Spinal cord (tissue), 10 donors: ENCODE results near the gene PDCD6IP. TPM values are rescaled to one million over a fixed set of nuclear protein-coding genes. Genes with fewer than 3 reads are reported as not detected.

Experiments
- DNase-seq, 6 donors: peaks; one replicate each; pipeline versions ENCODE4 v3.0.0 to v3.0.0-alpha.2; 2013 to 2015; ENCODE audit warnings: low spot score in 6 of 6, low read depth in 4 of 6
- H3K27ac ChIP-seq: one replicate; pipeline ENCODE4 v1.5.1; 2013; ENCODE audit warnings: low read depth, low read length, control low read depth
- H3K27me3 ChIP-seq: one replicate; pipeline ENCODE4 v1.6.1; 2013; ENCODE audit warnings: low read length; ENCODE audit not compliant: control insufficient read depth, insufficient read depth
- H3K36me3 ChIP-seq: one replicate; pipeline ENCODE4 v1.6.1; 2013; ENCODE audit warnings: low read length; ENCODE audit not compliant: control insufficient read depth, insufficient read depth
- H3K4me1 ChIP-seq: one replicate; pipeline ENCODE4 v1.6.1; 2013; ENCODE audit warnings: low read length; ENCODE audit not compliant: control insufficient read depth, insufficient read depth
- H3K4me3 ChIP-seq: one replicate; pipeline ENCODE4 v1.5.1; 2013; ENCODE audit warnings: low read depth, low read length, control low read depth
- H3K9me3 ChIP-seq: one replicate; pipeline ENCODE4 v1.6.1; 2013; ENCODE audit warnings: low read length; ENCODE audit not compliant: control insufficient read depth, insufficient read depth
- WGBS: methylation state at CpG from one replicate; pipeline ENCODE4 v1.1.5; 2013; ENCODE audit warnings: missing lambda C conversion rate; ENCODE audit not compliant: insufficient coverage; 5-methylcytosine and 5-hydroxymethylcytosine counted together
- polyA plus RNA-seq, 2 donors: library from polyadenylated mRNA; unstranded; fragments of 120-200 nt; gene quantifications; one replicate each; pipeline ENCODE4 v1.2.1, GENCODE V29; 2013; ENCODE audit not compliant: insufficient read length in 2 of 2
- total RNA-seq, 2 donors: library from RNA; depleted of rRNA in 1 of 2; stranded (reverse); fragments of 120-200 nt in 1 of 2; fragments of >200 nt in 1 of 2; gene quantifications; one replicate each; pipeline versions ENCODE4 v1.2.3 to v1.2.4, GENCODE V29; 2013 to 2014
- donor health status: healthy.

The PDCD6IP gene
- total and polyA plus RNA-seq, 4 donors = 111 to 155 (median 144) TPM

DNA sequence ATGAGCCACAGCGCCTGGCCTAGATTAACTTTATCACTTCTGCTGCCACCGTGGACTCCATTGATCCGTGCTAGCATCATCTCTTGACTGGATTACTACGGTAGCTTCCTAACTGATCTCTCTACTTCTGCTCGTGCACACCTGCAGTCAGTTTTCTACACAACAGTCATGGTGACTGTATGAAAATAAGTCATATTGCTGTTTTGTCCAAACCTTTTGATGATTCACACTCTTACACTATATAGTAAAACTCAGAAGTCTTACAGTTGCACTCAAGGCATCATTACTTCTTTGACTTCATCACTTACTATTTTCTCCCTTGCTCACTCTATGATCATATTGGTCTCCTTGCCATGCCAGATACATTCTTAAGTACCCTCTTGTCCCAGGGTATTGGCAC, 10.1 kb downstream of the PDCD6IP start:
- H3K4me3 ChIP-seq = no peak overlapping the region
- H3K27me3 ChIP-seq = no peaks in the 10 kb centered on the region
- no peaks in the 10 kb centered on the region for H3K36me3 ChIP-seq
- H3K9me3 ChIP-seq = peaks cover 3% of the 10 kb centered on the region
- no peak for DNase-seq
- H3K27ac ChIP-seq = no peak overlapping the region
- H3K4me1 ChIP-seq = peaks cover 7% of the 10 kb centered on the region
- 100% methylated on average over 4 of the region's 5 CpGs for WGBS

DNA sequence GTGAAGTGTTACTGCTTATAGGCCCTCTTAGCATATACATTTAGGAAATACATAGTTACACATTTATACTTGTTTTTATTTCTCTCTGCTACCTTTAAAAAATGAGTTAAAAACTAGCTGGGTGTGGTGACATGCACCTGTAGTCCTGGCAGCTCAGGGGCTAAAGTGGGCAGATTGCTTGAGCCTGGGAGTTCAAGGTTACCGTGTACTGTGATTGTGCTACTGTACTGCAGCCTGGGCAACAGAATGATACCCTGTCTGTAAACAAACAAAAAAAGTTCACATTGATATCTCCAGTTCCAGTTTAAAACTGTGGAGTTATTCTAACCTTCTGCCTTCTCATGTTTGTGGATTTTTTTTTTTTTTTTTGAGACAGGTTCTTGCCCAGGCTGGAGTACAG, 12.1 kb downstream of the PDCD6IP start:
- no peaks in the 10 kb centered on the region for H3K9me3 ChIP-seq
- DNase-seq = no peak
- WGBS = 100% methylated on average over 1 of the region's 1 CpG
- H3K27me3 ChIP-seq = no peaks in the 10 kb centered on the region
- H3K4me3 ChIP-seq = no peak overlapping the region
- H3K4me1 ChIP-seq = peaks cover 7% of the 10 kb centered on the region
- no peak overlapping the region for H3K27ac ChIP-seq
- no peaks in the 10 kb centered on the region for H3K36me3 ChIP-seq

- peaks cover 13% of the 10 kb centered on the region for H3K36me3 ChIP-seq
- no CpG with 5 or more reads among the region's 4 CpGs for WGBS
- no peak overlapping the region for H3K4me3 ChIP-seq
Measured at GRCh38 chr3:33821989-33822388, 23.6 kb downstream of the PDCD6IP start.

DNA sequence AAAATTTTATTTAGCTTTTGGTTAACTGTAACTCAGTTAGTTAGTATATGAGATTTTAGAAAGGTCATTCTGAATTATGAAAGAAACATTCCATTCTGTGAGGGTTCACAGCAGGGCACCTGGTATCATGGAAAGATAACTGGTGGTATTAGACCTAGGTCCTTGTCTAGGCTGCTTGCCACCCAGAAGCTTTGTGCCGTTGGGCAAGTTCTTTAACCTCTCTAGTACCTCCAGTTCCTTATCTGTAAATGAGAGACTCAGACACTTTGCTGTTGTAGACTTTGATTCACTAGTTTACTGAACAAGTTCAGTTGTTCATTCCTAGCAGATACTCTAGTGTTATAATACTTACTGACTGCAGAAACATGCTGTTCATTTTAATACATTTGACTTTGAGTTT, 25.4 kb downstream of the PDCD6IP start:
- Histone ChIP-seq H3K36me3 (peaks cover 13% of the 10 kb centered on the region), H3K27me3 (no peaks in the 10 kb centered on the region), H3K27ac (no peak overlapping the region), H3K4me1 (no peaks in the 10 kb centered on the region), H3K9me3 (no peaks in the 10 kb centered on the region), H3K4me3 (no peak overlapping the region)
- DNase-seq = no peak
- 100% methylated on average over 1 of the region's 1 CpG for WGBS

More at GRCh38 chr3:33821989-33822388, 23.6 kb downstream of the PDCD6IP start:
- H3K9me3 ChIP-seq = no peaks in the 10 kb centered on the region
- no peak for DNase-seq
- no peak overlapping the region for H3K27ac ChIP-seq
- H3K27me3 ChIP-seq = no peaks in the 10 kb centered on the region
- no peaks in the 10 kb centered on the region for H3K4me1 ChIP-seq

DNA sequence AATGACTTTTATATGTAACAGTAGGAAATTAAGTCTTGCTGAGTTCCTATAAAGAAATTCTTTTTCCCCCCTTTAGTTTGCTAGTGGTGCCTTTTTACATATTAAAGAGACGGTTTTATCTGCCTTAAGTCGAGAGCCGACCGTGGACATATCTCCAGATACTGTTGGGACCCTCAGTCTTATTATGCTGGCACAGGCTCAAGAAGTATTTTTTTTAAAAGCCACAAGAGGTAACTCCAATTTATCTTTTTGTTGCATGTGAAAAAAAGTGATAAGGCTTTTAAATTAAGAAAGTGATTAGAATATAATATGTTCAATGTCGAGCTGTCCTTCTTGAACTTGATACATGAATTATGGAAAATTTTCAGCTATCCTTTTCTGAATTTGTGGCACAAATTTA, 26.7 kb downstream of the PDCD6IP start:
- Histone ChIP-seq H3K9me3 (no peaks in the 10 kb centered on the region), H3K27ac (no peak overlapping the region), H3K4me3 (no peak overlapping the region), H3K36me3 (peaks cover 10% of the 10 kb centered on the region), H3K27me3 (no peaks in the 10 kb centered on the region), H3K4me1 (no peaks in the 10 kb centered on the region)
- 100% methylated on average over 4 of the region's 5 CpGs for WGBS
- no peak for DNase-seq

DNA sequence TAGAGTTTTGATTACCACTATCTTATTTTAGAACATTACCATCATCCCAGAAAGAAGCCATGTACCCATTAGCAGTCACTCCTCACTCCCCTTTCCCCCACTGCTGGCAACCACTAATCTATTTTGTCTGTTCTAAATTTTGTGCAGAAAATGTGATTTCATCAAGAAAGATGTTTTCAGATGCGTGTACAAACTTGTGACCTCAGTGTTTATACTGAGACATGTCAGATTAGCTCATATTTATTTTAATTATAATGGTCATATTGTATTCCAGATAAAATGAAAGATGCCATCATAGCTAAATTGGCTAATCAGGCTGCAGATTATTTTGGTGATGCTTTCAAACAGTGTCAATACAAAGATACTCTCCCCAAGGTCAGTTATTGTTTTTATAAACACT, 27.8 kb downstream of the PDCD6IP start:
- H3K4me3 ChIP-seq = no peak overlapping the region
- no CpG with 5 or more reads among the region's 1 CpG for WGBS
- no peaks in the 10 kb centered on the region for H3K9me3 ChIP-seq
- no peaks in the 10 kb centered on the region for H3K27me3 ChIP-seq
- no peak for DNase-seq
- peaks cover 7% of the 10 kb centered on the region for H3K36me3 ChIP-seq
- no peaks in the 10 kb centered on the region for H3K4me1 ChIP-seq
- H3K27ac ChIP-seq = no peak overlapping the region

DNA sequence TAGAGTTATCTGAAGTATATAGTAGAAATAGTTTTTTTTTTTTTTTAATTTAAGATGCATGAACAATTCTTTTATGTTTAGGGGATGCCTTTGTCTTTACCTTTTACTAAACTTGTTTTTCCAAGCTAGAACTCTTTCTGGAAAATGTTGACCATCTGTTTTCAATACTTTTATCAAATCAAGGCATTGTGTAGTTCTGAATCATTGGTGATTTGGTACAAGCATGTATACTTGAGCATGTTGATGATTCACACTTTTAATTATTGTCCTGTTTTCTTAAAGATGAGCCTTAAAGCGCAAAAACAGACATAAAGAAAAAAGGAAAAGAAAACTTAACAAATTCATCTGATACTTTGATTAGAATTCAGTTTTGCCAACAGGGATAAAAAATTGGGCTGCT, 28.3 kb downstream of the PDCD6IP start:
- no CpG with 5 or more reads among the region's 1 CpG for WGBS
- H3K36me3 ChIP-seq = peaks cover 7% of the 10 kb centered on the region
- no peak overlapping the region for H3K27ac ChIP-seq
- H3K4me1 ChIP-seq = no peaks in the 10 kb centered on the region
- H3K27me3 ChIP-seq = no peaks in the 10 kb centered on the region
- no peaks in the 10 kb centered on the region for H3K9me3 ChIP-seq
- no peak for DNase-seq
- H3K4me3 ChIP-seq = no peak overlapping the region

GRCh38 chr3:33829720-33830119, 31.3 kb downstream of the PDCD6IP start:
- Histone ChIP-seq H3K27ac (no peak overlapping the region), H3K27me3 (no peaks in the 10 kb centered on the region), H3K4me3 (no peak overlapping the region), H3K4me1 (no peaks in the 10 kb centered on the region), H3K36me3 (no peaks in the 10 kb centered on the region), H3K9me3 (no peaks in the 10 kb centered on the region)
- no peak for DNase-seq
- 86% methylated on average over 1 of the region's 2 CpGs for WGBS

DNA sequence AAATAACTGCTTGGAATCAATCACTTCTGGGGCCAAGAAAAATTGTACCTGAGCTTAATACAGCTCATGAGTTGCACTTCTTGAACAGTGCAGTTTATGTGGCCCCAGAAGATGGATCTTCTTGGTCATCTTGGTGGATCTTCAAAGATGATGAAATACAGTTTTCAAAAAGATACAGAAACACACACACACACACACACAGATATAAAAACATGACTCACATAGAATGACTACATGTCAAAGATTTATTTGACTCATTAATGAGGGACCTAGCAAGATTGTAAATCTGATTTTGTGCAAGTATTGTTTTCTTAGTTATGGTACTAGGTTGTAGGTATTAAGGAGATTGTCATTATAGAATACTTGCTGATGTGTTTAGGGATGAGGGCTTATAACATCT, 32.6 kb downstream of the PDCD6IP start:
- no peak overlapping the region for H3K27ac ChIP-seq
- no peak overlapping the region for H3K4me3 ChIP-seq
- H3K9me3 ChIP-seq = no peaks in the 10 kb centered on the region
- H3K4me1 ChIP-seq = no peaks in the 10 kb centered on the region
- H3K36me3 ChIP-seq = peaks cover 4% of the 10 kb centered on the region
- no peaks in the 10 kb centered on the region for H3K27me3 ChIP-seq
- no peak for DNase-seq

DNA sequence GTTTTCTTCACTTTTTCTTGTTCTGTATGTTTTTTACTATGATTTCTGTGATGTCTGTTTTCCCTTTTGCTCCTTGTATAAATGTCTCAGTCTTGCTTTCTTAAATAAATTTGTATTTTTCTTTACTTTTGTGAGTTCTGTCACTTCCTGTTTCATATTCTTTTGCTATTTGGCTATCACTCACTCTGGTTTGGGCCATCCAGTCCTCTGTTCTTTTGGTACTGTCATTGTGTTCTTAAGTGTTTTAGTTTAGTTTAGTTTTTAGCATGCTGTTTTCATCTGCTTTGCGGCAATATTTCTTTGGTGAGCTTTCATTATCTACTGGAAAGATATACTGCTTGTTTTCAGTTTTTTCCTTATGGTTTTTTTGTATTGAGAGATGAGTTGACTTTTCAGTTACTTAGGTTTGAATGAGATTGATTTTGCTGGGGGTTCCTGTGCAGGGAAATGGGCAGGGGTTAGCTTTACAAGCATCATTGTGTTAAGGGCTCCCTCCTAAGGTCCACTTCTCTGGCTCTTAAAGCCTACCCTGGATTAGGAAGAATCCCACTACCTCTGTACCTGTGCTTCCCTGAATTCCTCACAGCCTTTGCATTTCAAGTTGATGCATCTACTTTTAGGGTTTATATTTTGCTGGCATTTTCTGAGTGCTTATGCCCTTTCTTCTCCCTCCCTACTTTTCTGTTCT, 35.1 kb downstream of the PDCD6IP start:
- H3K4me1 ChIP-seq = no peaks in the 10 kb centered on the region
- no peaks in the 10 kb centered on the region for H3K27me3 ChIP-seq
- peaks cover 4% of the 10 kb centered on the region for H3K36me3 ChIP-seq
- 67% methylated on average over 1 of the region's 1 CpG for WGBS
- no peak overlapping the region for H3K27ac ChIP-seq
- no peaks in the 10 kb centered on the region for H3K9me3 ChIP-seq
- DNase-seq = no peak
- no peak overlapping the region for H3K4me3 ChIP-seq
